ENCODE results near the gene MCL1.
"Not testable (repeated sequence)": the region's sequence is repeated elsewhere in the genome, so short reads cannot be mapped to it uniquely, and the experiment has no call there.

Gene MCL1

DNA sequence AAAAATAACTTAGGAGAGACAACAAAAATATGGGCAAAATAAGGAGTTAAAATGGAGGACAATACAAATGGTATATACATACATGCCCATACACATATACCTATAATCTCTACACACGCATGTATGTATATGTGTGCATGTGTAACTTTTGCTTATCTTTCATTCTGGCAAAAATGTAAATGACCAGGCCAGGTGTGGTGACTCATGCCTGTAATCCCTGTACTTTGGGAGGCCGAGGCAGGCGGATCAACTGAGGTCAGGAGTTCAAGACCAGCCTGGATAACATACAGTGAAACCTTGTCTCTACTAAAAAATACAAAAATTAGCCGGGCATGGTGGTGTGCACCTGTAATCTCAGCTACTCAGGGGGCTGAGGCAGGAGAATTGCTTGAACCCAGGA lies 18.9 kb upstream of the MCL1 start:
- H3K4me3 ChIP-seq (ENCODE audit: low read length); H3K9me3 ChIP-seq (replicated peaks; ENCODE audit: low read length); H3K4me2 ChIP-seq (ENCODE audit: low read length); H3K36me3 ChIP-seq (ENCODE audit: insufficient read depth, low read length); H3K9ac ChIP-seq (ENCODE audit: low read depth, low read length); H3K27me3 ChIP-seq (ENCODE audit: control insufficient read depth, insufficient read depth, low read length): not testable (repeated sequence)
- peaks cover 10% of the 10 kb centered on the region for H3K4me1 ChIP-seq (ENCODE audit: control insufficient read depth, insufficient read depth, low read length)

DNA sequence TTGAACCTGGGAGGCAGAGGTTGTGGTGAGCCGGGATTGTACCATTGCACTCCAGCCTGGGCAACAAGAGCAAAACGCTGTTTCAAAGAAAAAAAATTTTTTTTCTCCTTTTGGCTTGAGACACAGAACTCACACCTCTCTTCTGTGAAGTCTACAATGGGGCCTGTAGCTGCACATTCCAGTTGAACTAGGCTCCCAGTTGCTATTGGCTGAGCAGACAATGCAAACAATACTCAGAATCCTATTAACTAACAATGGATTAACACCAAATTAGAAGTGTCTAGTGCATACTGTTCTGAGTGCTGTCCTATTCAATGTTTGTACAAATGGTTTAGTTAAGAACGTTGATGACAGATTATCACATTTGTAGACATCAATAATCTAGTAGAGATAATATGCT lies 17.6 kb upstream of the MCL1 start:
- H3K36me3 ChIP-seq (ENCODE audit: insufficient read depth, low read length), result no peaks in the 10 kb centered on the region
- no peak overlapping the region for H3K9ac ChIP-seq (ENCODE audit: low read depth, low read length)
- H3K27me3 ChIP-seq (ENCODE audit: control insufficient read depth, insufficient read depth, low read length), result no peaks in the 10 kb centered on the region
- no peaks in the 10 kb centered on the region for H3K9me3 ChIP-seq (replicated peaks; ENCODE audit: low read length)
- H3K4me1 ChIP-seq (ENCODE audit: control insufficient read depth, insufficient read depth, low read length), result peaks cover 7% of the 10 kb centered on the region
- no peak overlapping the region for H3K4me2 ChIP-seq (ENCODE audit: low read length)
- no peak overlapping the region for H3K4me3 ChIP-seq (ENCODE audit: low read length)

DNA sequence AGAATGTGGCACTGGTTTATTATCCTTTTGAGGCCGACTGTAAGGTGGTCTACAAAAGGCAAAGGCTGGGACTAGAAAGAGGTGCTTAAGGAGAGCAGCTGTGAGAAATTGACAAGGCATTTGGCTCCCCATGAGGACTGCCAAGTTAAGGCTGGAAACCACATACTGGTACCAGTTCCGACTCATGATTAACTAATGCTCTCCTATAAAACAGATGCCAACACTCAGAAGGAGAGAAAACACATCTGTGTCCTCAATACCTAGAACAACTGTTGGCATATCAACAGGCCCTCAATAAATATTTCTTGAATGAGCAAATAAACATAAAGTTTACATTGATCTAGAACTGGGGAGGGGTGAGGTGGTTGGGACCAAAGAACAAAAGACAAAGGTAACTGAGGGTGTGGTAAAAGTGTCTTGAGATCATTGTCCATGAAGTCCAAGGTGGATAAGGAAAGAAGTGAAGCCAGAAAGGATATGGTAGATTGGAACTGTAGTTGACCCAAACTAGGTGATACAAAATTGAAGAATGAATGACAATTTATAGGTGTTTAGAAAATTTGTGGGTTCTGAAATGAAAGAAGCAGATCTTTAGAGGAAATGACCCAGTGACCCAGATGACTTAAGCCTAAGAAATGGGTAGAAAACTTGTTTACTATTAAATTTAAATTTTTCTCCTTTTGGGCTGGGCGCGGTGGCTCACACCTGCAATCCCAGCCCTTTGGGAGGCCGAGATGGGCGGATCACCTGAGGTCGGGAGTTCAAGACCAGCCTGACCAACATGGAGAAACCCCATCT lies 16.9 kb upstream of the MCL1 start:
- Histone ChIP-seq H3K9ac (ENCODE audit: low read depth, low read length) (no peak overlapping the region), H3K36me3 (ENCODE audit: insufficient read depth, low read length) (no peaks in the 10 kb centered on the region), H3K27me3 (ENCODE audit: control insufficient read depth, insufficient read depth, low read length) (no peaks in the 10 kb centered on the region), H3K4me3 (ENCODE audit: low read length) (no peak overlapping the region), H3K4me2 (ENCODE audit: low read length) (no peak overlapping the region), H3K9me3 (replicated peaks; ENCODE audit: low read length) (no peaks in the 10 kb centered on the region), H3K4me1 (ENCODE audit: control insufficient read depth, insufficient read depth, low read length) (peaks cover 7% of the 10 kb centered on the region)

DNA sequence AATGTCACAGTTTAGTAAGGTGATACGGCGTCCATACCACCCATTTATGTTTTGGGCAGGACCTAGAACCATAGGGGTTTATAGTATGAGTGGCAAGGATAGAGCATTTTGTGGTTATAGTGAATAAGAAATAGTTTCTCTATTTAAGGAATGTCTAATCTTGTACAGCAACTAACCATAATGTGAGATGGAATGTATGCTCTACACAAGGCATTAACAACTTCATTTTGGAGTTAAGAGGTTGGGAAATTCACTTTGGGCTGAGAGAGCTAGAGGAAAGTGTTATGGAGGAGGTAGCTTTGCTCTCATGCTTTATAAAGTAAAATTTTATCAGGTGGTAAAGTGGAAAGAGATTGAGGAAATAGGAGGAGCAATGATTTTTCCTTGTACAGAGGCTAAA lies 3.0 kb upstream of the MCL1 start:
- Histone ChIP-seq H3K4me1 (ENCODE audit: control insufficient read depth, insufficient read depth, low read length) (peaks cover 10% of the 10 kb centered on the region), H3K4me3 (ENCODE audit: low read length) (no peak overlapping the region), H3K27me3 (ENCODE audit: control insufficient read depth, insufficient read depth, low read length) (no peaks in the 10 kb centered on the region), H3K4me2 (ENCODE audit: low read length) (no peak overlapping the region), H3K9ac (ENCODE audit: low read depth, low read length) (no peak overlapping the region), H3K9me3 (replicated peaks; ENCODE audit: low read length) (no peaks in the 10 kb centered on the region), H3K36me3 (ENCODE audit: insufficient read depth, low read length) (peaks cover 17% of the 10 kb centered on the region)

DNA sequence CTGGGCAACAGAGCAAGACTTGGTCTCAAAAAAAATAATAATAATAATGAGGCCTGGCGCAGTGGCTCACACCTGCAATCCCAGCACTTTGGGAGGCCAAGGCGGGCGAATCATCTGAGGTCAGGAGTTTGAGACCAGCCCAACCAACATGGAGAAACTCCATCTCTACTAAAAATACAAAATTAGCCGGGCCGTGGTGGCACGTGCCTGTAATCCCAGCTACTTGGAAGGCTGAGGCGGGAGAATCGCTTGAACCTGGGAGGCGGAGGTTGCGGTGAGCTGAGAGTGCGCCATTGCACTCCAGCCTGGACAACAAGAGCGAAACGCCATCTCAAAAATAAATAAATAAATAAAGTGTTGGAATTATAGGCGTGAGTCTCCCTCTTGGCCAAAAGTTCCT lies 2.6 kb upstream of the MCL1 start:
- not testable (repeated sequence) for H3K4me2 ChIP-seq (ENCODE audit: low read length); H3K27me3 ChIP-seq (ENCODE audit: control insufficient read depth, insufficient read depth, low read length); H3K4me3 ChIP-seq (ENCODE audit: low read length); H3K4me1 ChIP-seq (ENCODE audit: control insufficient read depth, insufficient read depth, low read length); H3K9me3 ChIP-seq (replicated peaks; ENCODE audit: low read length); H3K9ac ChIP-seq (ENCODE audit: low read depth, low read length)
- peaks cover 21% of the 10 kb centered on the region for H3K36me3 ChIP-seq (ENCODE audit: insufficient read depth, low read length)

DNA sequence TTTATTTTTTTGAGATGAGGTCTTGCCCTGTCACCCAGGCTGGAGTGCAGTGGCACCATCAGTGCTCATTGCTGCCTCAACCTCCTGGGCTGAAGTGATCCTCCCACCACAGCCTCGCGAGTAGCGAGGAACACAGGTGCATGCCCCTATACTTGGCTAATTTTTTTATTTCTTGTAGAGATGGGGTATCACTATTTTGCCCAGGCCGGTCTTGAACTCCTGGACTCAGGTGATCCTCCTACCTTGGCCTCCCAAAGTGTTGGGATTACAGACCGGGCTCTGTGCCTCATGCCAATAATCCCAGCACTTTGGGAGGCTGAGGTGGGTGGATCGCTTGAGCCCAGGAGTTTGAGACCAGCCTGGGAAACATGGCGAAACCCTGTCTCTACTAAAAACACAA lies 2.0 kb upstream of the MCL1 start:
- not testable (repeated sequence) for H3K4me1 ChIP-seq (ENCODE audit: control insufficient read depth, insufficient read depth, low read length); H3K9ac ChIP-seq (ENCODE audit: low read depth, low read length); H3K4me2 ChIP-seq (ENCODE audit: low read length); H3K4me3 ChIP-seq (ENCODE audit: low read length); H3K27me3 ChIP-seq (ENCODE audit: control insufficient read depth, insufficient read depth, low read length); H3K9me3 ChIP-seq (replicated peaks; ENCODE audit: low read length)
- peaks cover 27% of the 10 kb centered on the region for H3K36me3 ChIP-seq (ENCODE audit: insufficient read depth, low read length)

DNA sequence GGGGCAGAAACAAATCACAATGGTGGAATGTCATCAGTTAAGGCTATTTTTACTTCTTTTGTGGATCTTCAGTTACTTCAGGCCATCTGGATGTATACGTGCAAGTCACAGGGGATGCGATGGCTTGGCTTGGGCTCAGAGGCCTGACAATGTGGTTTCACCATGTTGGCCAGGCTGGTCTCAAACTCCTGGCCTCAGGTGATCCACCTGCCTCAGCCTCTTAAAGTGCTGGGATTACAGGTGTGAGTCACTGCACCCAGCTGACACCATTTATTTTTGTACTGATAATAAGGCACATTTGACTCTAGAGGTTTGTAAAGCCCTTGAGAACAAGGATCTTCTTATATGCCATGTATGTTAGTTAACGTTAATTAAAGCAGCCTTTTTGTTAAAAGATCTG lies 1.6 kb upstream of the MCL1 start:
- H3K27me3 ChIP-seq (ENCODE audit: control insufficient read depth, insufficient read depth, low read length); H3K4me2 ChIP-seq (ENCODE audit: low read length); H3K4me1 ChIP-seq (ENCODE audit: control insufficient read depth, insufficient read depth, low read length); H3K9me3 ChIP-seq (replicated peaks; ENCODE audit: low read length); H3K4me3 ChIP-seq (ENCODE audit: low read length); H3K9ac ChIP-seq (ENCODE audit: low read depth, low read length): not testable (repeated sequence)
- peaks cover 31% of the 10 kb centered on the region for H3K36me3 ChIP-seq (ENCODE audit: insufficient read depth, low read length)

DNA sequence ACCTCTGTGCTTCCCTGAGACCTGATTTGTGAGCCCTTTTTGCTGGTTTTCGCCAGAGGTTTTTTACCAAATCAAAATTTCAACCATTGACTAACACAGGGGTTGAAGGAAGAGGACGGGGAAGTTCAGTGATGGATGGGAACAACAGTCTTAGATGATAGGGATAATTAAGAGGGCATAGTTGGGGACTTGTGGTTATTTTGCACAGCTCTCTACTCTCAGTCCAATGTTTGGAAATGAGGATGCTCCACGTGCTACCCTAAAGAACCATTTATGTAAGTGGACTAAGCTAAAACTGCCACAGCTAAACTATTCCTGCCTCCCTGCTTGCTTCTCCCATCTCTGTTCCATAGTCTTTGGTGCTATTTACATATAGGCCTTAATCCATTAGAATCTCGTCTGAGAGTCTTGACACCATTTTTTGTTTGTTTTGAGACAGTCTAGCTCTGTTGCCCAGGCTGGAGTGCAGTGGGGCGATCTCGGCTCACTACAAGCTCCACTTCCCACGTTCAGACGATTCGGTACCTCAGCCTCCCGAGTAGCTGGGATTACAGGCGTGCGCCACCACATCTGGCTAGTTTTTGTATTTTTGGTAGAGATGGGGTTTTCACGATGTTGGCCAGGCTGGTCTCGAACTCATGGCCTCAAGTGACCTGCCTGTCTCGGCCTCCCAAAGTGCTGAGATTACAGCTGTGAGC lies 684 bp upstream of the MCL1 start:
- Histone ChIP-seq H3K9ac (ENCODE audit: low read depth, low read length) (peak overlapping the region; percentile 96), H3K4me1 (ENCODE audit: control insufficient read depth, insufficient read depth, low read length) (peaks cover 10% of the 10 kb centered on the region)

DNA sequence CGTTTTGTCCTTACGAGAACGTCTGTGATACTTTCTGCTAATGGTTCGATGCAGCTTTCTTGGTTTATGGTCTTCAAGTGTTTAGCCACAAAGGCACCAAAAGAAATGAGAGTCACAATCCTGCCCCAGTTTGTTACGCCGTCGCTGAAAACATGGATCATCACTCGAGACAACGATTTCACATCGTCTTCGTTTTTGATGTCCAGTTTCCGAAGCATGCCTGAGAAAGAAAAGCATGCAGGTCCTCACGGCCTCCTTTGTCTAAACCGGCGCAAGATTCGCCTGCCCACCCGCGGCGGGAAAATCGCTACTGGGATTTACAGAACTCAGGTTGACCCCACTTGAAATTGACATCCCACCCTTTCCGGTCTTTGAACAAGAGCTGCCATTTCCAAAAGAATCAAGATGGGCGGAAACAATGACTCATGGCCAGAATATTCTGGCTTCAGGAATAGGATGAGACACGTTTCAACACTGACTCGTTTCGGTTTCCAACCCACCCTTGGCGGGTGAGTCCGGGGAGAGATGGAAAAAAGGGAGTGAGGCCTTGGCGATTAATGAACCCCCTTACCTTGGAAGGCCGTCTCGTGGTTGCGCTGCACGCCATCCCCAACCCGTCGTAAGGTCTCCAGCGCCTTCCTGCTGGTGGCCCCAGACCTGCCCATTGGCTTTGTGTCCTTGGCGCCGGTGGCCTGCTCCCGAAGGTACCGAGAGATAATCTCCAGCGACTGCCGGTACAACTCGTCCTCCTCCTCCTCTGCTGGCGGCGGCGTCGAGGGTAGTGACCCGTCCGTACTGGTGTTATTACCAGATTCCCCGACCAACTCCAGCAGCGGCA lies 919 bp downstream of the MCL1 start:
- Histone ChIP-seq H3K4me1 (ENCODE audit: control insufficient read depth, insufficient read depth, low read length) (peaks cover 23% of the 10 kb centered on the region), H3K9me3 (replicated peaks; ENCODE audit: low read length) (no peaks in the 10 kb centered on the region), H3K36me3 (ENCODE audit: insufficient read depth, low read length) (peaks cover 54% of the 10 kb centered on the region)

More for the DNA sequence above, 684 bp upstream of the MCL1 start:
- H3K9me3 ChIP-seq (replicated peaks; ENCODE audit: low read length), result no peaks in the 10 kb centered on the region
- peaks cover 40% of the 10 kb centered on the region for H3K36me3 ChIP-seq (ENCODE audit: insufficient read depth, low read length)
- H3K4me2 ChIP-seq (ENCODE audit: low read length), result peak overlapping the region; percentile 93
- H3K27me3 ChIP-seq (ENCODE audit: control insufficient read depth, insufficient read depth, low read length), result no peaks in the 10 kb centered on the region
- H3K4me3 ChIP-seq (ENCODE audit: low read length), result peak overlapping the region; percentile 70

DNA sequence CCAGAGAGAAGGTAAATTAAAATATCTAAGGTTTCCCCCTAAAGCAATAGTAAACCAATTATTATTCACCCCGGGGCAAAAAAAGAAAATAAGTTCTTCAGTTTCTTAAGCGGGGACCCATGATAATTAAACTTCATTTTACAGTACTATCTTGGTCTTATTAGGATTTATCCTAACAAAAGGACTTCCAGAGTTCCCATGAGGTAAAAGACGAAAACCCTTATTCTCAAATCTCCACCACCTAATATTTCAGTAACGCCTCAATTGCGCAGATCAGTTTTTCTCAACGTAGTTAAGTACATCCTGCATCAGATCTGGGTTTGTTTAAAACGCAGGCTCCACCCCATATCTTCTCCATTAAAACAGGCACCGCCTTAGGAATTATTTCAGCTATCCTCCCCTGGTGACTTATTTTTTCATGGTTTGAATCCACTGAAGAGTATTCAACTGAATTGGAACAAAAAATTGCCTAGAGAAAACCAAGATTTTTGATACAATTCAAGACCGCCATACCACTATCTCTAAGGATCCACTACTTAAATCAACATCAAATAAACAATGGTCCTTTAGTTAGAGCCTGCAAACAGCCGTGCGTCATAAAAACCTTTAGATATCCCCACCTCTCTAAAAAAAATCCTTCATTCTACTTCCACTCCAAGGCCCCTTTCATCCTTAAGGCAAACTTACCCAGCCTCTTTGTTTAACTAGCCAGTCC lies 1.7 kb downstream of the MCL1 start:
- H3K4me1 ChIP-seq (ENCODE audit: control insufficient read depth, insufficient read depth, low read length), result peaks cover 31% of the 10 kb centered on the region

More for the DNA sequence above, 919 bp downstream of the MCL1 start:
- Histone ChIP-seq H3K4me2 (ENCODE audit: low read length) (peak overlapping the region; percentile 91), H3K27me3 (ENCODE audit: control insufficient read depth, insufficient read depth, low read length) (no peaks in the 10 kb centered on the region), H3K9ac (ENCODE audit: low read depth, low read length) (peak overlapping the region; percentile 100), H3K4me3 (ENCODE audit: low read length) (peak overlapping the region; percentile 96)

More for the DNA sequence above, 1.7 kb downstream of the MCL1 start:
- Histone ChIP-seq H3K27me3 (ENCODE audit: control insufficient read depth, insufficient read depth, low read length) (no peaks in the 10 kb centered on the region), H3K9me3 (replicated peaks; ENCODE audit: low read length) (no peaks in the 10 kb centered on the region), H3K9ac (ENCODE audit: low read depth, low read length) (peak overlapping the region; percentile 100), H3K4me2 (ENCODE audit: low read length) (peak overlapping the region; percentile 91), H3K36me3 (ENCODE audit: insufficient read depth, low read length) (peaks cover 61% of the 10 kb centered on the region), H3K4me3 (ENCODE audit: low read length) (peak overlapping the region; percentile 96)

All from skeletal muscle satellite cell (primary cell).